ENCODE data around the gene IL13RA2.

DNA sequence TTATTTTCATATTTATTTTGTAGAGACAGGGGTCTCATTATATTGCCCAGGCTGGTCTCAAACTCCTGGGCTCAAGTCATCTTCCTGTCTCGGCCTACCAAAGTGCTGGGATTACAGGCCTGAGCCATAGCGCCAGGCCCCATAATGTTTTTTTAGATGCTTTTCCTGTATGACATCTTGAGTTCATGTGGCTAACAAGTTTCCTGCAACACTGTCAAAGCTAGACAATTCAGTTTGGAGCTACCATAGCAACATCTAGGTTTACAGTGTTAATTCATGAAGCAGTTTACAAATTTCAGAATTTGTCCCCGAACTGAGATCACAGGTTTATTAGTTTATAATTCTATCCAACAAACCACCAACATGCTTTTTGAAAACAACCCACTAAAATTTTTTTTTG lies 6.4 kb upstream of the IL13RA2 start:
- no peak for TF ChIP-seq POLR2A (IDR thresholded peaks at IDR 0.05; ENCODE audit: extremely low read depth, insufficient read length)
- TF ChIP-seq, protein P1, sequence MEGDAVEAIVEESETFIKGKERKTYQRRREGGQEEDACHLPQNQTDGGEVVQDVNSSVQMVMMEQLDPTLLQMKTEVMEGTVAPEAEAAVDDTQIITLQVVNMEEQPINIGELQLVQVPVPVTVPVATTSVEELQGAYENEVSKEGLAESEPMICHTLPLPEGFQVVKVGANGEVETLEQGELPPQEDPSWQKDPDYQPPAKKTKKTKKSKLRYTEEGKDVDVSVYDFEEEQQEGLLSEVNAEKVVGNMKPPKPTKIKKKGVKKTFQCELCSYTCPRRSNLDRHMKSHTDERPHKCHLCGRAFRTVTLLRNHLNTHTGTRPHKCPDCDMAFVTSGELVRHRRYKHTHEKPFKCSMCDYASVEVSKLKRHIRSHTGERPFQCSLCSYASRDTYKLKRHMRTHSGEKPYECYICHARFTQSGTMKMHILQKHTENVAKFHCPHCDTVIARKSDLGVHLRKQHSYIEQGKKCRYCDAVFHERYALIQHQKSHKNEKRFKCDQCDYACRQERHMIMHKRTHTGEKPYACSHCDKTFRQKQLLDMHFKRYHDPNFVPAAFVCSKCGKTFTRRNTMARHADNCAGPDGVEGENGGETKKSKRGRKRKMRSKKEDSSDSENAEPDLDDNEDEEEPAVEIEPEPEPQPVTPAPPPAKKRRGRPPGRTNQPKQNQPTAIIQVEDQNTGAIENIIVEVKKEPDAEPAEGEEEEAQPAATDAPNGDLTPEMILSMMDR (IDR thresholded peaks at IDR 0.05; ENCODE audit: low read depth, low read length): no peak
- TF ChIP-seq, protein P2, sequence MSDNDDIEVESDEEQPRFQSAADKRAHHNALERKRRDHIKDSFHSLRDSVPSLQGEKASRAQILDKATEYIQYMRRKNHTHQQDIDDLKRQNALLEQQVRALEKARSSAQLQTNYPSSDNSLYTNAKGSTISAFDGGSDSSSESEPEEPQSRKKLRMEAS (IDR thresholded peaks at IDR 0.05; ENCODE audit: low read depth, low read length): no peak
